T-cell (primary cell): ENCODE data around the gene IL1RN. TPM values are rescaled to one million over a fixed set of nuclear protein-coding genes. Genes with fewer than 3 reads are reported as not detected.
A peak's percentile ranks its signal among the peaks of the same experiment; 100 is the strongest.

Experiments used
- ATAC-seq, 4 experiments: fragments of 200-7000 bp in 3 of 4; fragments of 150-1000 bp in 1 of 4; cut with Tn5 transposase; replicated peaks in 1 of 4; 1 replicate in 3 of 4; 2 replicates in 1 of 4; pipeline ENCODE4 v1.10.0; 2021; ENCODE audit warnings: moderate library complexity in 3 of 4, mild to moderate bottlenecking in 2 of 4, moderate number of reproducible peaks in 1 of 4
- CTCF ChIA-PET, 2 donors: fragments of 300-600 bp; sonication (Branson Sonifier 250); formaldehyde crosslinking; loops; one replicate each; lab custom pipeline; 2022; ENCODE audit warnings: antibody characterized with exemption in 2 of 2; lab: Charles Lee
- POLR2A ChIA-PET, 2 donors: fragments of 300-600 bp; sonication (Branson Sonifier 250); formaldehyde crosslinking; loops; one replicate each; lab custom pipeline; 2022; ENCODE audit warnings: antibody characterized with exemption in 2 of 2; lab: Charles Lee
- DNase-seq, 35 experiments: peaks; one replicate each; pipeline versions ENCODE4 v3.0.0 to v3.0.0-alpha.2; 2013 to 2023
- H3K27ac ChIP-seq: one replicate; pipeline ENCODE4 v1.5.1; 2013; ENCODE audit warnings: low read length
- H3K27me3 ChIP-seq, 2 experiments: replicated peaks in 1 of 2; 1 replicate in 1 of 2; 2 replicates in 1 of 2; pipeline versions ENCODE4 v1.6.1 to v1.7.0; 2013; ENCODE audit warnings: low read length in 1 of 2, mixed read lengths in 1 of 2; ENCODE audit not compliant: control insufficient read depth in 2 of 2, insufficient read depth in 2 of 2; ENCODE audit errors: extremely low read depth in 1 of 2
- H3K36me3 ChIP-seq, 2 donors: 1 replicate in 1 of 2; 2 replicates in 1 of 2; pipeline versions ENCODE4 v1.6.1 to v1.7.0; 2013; ENCODE audit warnings: low read length in 1 of 2; ENCODE audit not compliant: control insufficient read depth in 2 of 2, insufficient read depth in 1 of 2; ENCODE audit errors: extremely low read depth in 1 of 2
- H3K4me1 ChIP-seq, 2 experiments: 1 replicate in 1 of 2; 2 replicates in 1 of 2; pipeline versions ENCODE4 v1.6.1 to v1.7.0; 2013; ENCODE audit warnings: low read length in 2 of 2, mixed read lengths in 1 of 2; ENCODE audit not compliant: insufficient read depth in 2 of 2, control insufficient read depth in 1 of 2; ENCODE audit errors: extremely low read depth in 1 of 2
- H3K4me3 ChIP-seq, 2 donors: 1 replicate in 1 of 2; 2 replicates in 1 of 2; pipeline versions ENCODE4 v1.5.1 to v1.7.0; 2013; ENCODE audit warnings: mild to moderate bottlenecking in 2 of 2, low read length in 1 of 2, moderate library complexity in 1 of 2; ENCODE audit not compliant: control insufficient read depth in 1 of 2; ENCODE audit errors: extremely low read depth in 1 of 2
- H3K9me3 ChIP-seq: 2 replicates; pipeline ENCODE4 v1.7.0; 2013
- H3K27ac Mint-ChIP-seq, 2 donors: one replicate each; pipeline ENCODE4 v1.8.0; 2020 to 2021; ENCODE audit warnings: mild to moderate bottlenecking in 2 of 2, mixed read lengths in 2 of 2
- H3K27me3 Mint-ChIP-seq, 2 donors: one replicate each; pipeline ENCODE4 v1.8.0; 2021 to 2022; ENCODE audit warnings: mixed read lengths in 2 of 2
- H3K36me3 Mint-ChIP-seq: one replicate; pipeline ENCODE4 v1.8.0; 2021; ENCODE audit warnings: mixed read lengths
- H3K4me1 Mint-ChIP-seq, 3 donors: one replicate each; pipeline ENCODE4 v1.8.0; 2020 to 2022; ENCODE audit warnings: mixed read lengths in 3 of 3, mild to moderate bottlenecking in 1 of 3
- H3K4me3 Mint-ChIP-seq, 3 donors: one replicate each; pipeline ENCODE4 v1.8.0; 2020 to 2022; ENCODE audit warnings: mild to moderate bottlenecking in 3 of 3, mixed read lengths in 3 of 3, moderate library complexity in 3 of 3
- H3K9me3 Mint-ChIP-seq, 3 donors: one replicate each; pipeline ENCODE4 v1.8.0; 2020 to 2022; ENCODE audit warnings: mixed read lengths in 3 of 3
- WGBS: methylation state at CpG from one replicate; pipeline ENCODE4 v1.1.5; 2013; ENCODE audit warnings: missing lambda C conversion rate; ENCODE audit not compliant: insufficient coverage; 5-methylcytosine and 5-hydroxymethylcytosine counted together
- total RNA-seq, 35 experiments: library from RNA in 6 of 35; stranded (reverse) in 6 of 35; fragments of 120-200 nt in 1 of 35; gene quantifications; one replicate each; pipeline versions ENCODE4 v1.2.1 to v1.2.4 and lab custom pipeline; 2013 to 2026

IL1RN gene
- not detected for total RNA-seq
- 0.18 TPM for total RNA-seq (2013)
- 0 to 60.9 (median 0.35) reads per million in 29 experiments for total RNA-seq (lab: John Stamatoyannopoulos, UW)

- no peaks in the 10 kb centered on the region for H3K36me3 ChIP-seq
- ChIA-PET CTCF (no interaction called here), POLR2A (no interaction called here)
- no peak within 1 kb of the TSS for H3K27ac ChIP-seq
- H3K27ac Mint-ChIP-seq = no peak within 1 kb of the TSS
- no peak for ATAC-seq
- H3K27me3 Mint-ChIP-seq = peaks cover 2 to 9% of the 10 kb centered on the region in 2 donors
- peaks cover 0 to 4% of the 10 kb centered on the region in 2 experiments for H3K27me3 ChIP-seq
- peaks cover 8 to 10% (median 9%) of the 10 kb centered on the region in 3 donors for H3K4me1 Mint-ChIP-seq
- H3K9me3 ChIP-seq = no peaks in the 10 kb centered on the region
- H3K4me1 ChIP-seq = peaks cover 2 to 4% of the 10 kb centered on the region in 2 experiments
- WGBS = 81% methylated on average over 5 of the region's 16 CpGs
- H3K4me3 ChIP-seq = no peak within 1 kb of the TSS
- H3K4me3 Mint-ChIP-seq = no peak within 1 kb of the TSS
- H3K9me3 Mint-ChIP-seq = no peaks in the 10 kb centered on the region
- H3K36me3 Mint-ChIP-seq = no peaks in the 10 kb centered on the region
- peak in 2 of 35 experiments; percentile 12 to 24 for DNase-seq
These were observed at the start of gene IL1RN for GRCh38 chr2:113126845-113127645. TSS of gene IL1RN (plus strand) at chr2:113127598. CDS start at chr2:113127625, 27 bp downstream.

- peaks cover 0 to 2% of the 10 kb centered on the region in 2 donors for H3K27me3 Mint-ChIP-seq
- 27% methylated on average over 1 of the region's 1 CpG for WGBS
- no peak for DNase-seq
- no peak overlapping the region for H3K4me3 ChIP-seq
- no peak overlapping the region for H3K27ac Mint-ChIP-seq
- no peak for ATAC-seq
- no peak overlapping the region for H3K27ac ChIP-seq
- H3K9me3 ChIP-seq = no peaks in the 10 kb centered on the region
- peaks cover 0 to 6% of the 10 kb centered on the region in 2 experiments for H3K27me3 ChIP-seq
- ChIA-PET POLR2A (no interaction called here), CTCF (no interaction called here)
- H3K9me3 Mint-ChIP-seq = no peaks in the 10 kb centered on the region
- peaks cover 9 to 16% (median 11%) of the 10 kb centered on the region in 3 donors for H3K4me1 Mint-ChIP-seq
- H3K36me3 ChIP-seq = no peaks in the 10 kb centered on the region
- no peaks in the 10 kb centered on the region for H3K36me3 Mint-ChIP-seq
- H3K4me1 ChIP-seq = peaks cover 10 to 18% of the 10 kb centered on the region in 2 experiments
- H3K4me3 Mint-ChIP-seq = no peak overlapping the region
These were observed 49.5 kb upstream of the IL1RN start for GRCh38 chr2:113077921-113078320.

GRCh38 chr2:113078350-113078839, 49.0 kb upstream of the IL1RN start:
- peaks cover 3 to 5% of the 10 kb centered on the region in 2 donors for H3K27me3 Mint-ChIP-seq
- H3K4me3 ChIP-seq = no peak overlapping the region
- H3K36me3 Mint-ChIP-seq = no peaks in the 10 kb centered on the region
- no peak overlapping the region for H3K4me3 Mint-ChIP-seq
- no peaks in the 10 kb centered on the region for H3K36me3 ChIP-seq
- H3K27ac Mint-ChIP-seq = no peak overlapping the region
- ATAC-seq = no peak
- peaks cover 0 to 6% of the 10 kb centered on the region in 2 experiments for H3K27me3 ChIP-seq
- no peak overlapping the region for H3K27ac ChIP-seq
- peaks cover 10 to 18% of the 10 kb centered on the region in 2 experiments for H3K4me1 ChIP-seq
- WGBS = 86% methylated on average over 4 of the region's 6 CpGs
- no peaks in the 10 kb centered on the region for H3K9me3 ChIP-seq
- CTCF ChIA-PET = no interaction called here
- no peak for DNase-seq
- H3K9me3 Mint-ChIP-seq = no peaks in the 10 kb centered on the region
- H3K4me1 Mint-ChIP-seq = peaks cover 9 to 16% (median 11%) of the 10 kb centered on the region in 3 donors
- POLR2A ChIA-PET = no interaction called here

- CTCF ChIA-PET = interaction anchor here in 1 of 2 donors (0.9 kb wide), 1 partner anchor 65 kb away, joined by 3 read pairs; no protein-coding TSS in a partner anchor
- peaks cover 9 to 14% (median 11%) of the 10 kb centered on the region in 3 donors for H3K4me1 Mint-ChIP-seq
- WGBS = 93% methylated on average over 2 of the region's 4 CpGs
These were observed 48.3 kb upstream of the IL1RN start for GRCh38 chr2:113079131-113079530.

GRCh38 chr2:113080134-113080533, 47.3 kb upstream of the IL1RN start:
- ChIA-PET POLR2A (no interaction called here), CTCF (interaction anchor here (0.6 to 1.3 kb wide), 12 partner anchors 9 to 289 kb away, joined by 3 to 7 read pairs (median 4); partner anchors contain the start of gene IL36B (in 1 of the 2))
- no peak overlapping the region for H3K27ac ChIP-seq
- no peaks in the 10 kb centered on the region for H3K9me3 Mint-ChIP-seq
- H3K4me1 ChIP-seq = peaks cover 0 to 5% of the 10 kb centered on the region in 2 experiments
- H3K27me3 ChIP-seq = peaks cover 0 to 3% of the 10 kb centered on the region in 2 experiments
- 24% methylated on average over 3 of the region's 9 CpGs for WGBS
- ATAC-seq (peak; percentile 60 to 73 (median 68)), DNase-seq (peak in 27 of 35 experiments; percentile 5 to 56 (median 29))
- H3K27ac Mint-ChIP-seq = no peak overlapping the region
- no peaks in the 10 kb centered on the region for H3K9me3 ChIP-seq
- no peaks in the 10 kb centered on the region for H3K36me3 Mint-ChIP-seq
- peaks cover 3 to 5% (median 4%) of the 10 kb centered on the region in 3 donors for H3K4me1 Mint-ChIP-seq
- H3K4me3 Mint-ChIP-seq = no peak overlapping the region
- H3K4me3 ChIP-seq = no peak overlapping the region
- H3K36me3 ChIP-seq = no peaks in the 10 kb centered on the region
- peaks cover 3 to 5% of the 10 kb centered on the region in 2 donors for H3K27me3 Mint-ChIP-seq

More at GRCh38 chr2:113079131-113079530, 48.3 kb upstream of the IL1RN start:
- ATAC-seq (no peak), DNase-seq (no peak)
- H3K4me1 ChIP-seq = peaks cover 8 to 15% of the 10 kb centered on the region in 2 experiments
- H3K36me3 ChIP-seq = no peaks in the 10 kb centered on the region
- H3K9me3 ChIP-seq = no peaks in the 10 kb centered on the region
- H3K27ac ChIP-seq = no peak overlapping the region
- Mint-ChIP-seq H3K4me3 (no peak overlapping the region), H3K27me3 (peaks cover 3 to 5% of the 10 kb centered on the region in 2 donors), H3K9me3 (no peaks in the 10 kb centered on the region), H3K36me3 (no peaks in the 10 kb centered on the region), H3K27ac (no peak overlapping the region)
- POLR2A ChIA-PET = no interaction called here
- peaks cover 0 to 6% of the 10 kb centered on the region in 2 experiments for H3K27me3 ChIP-seq
- no peak overlapping the region for H3K4me3 ChIP-seq

GRCh38 chr2:113081488-113082210, 45.7 kb upstream of the IL1RN start:
- Mint-ChIP-seq H3K36me3 (no peaks in the 10 kb centered on the region), H3K4me1 (peaks cover 0 to 2% (median 0%) of the 10 kb centered on the region in 3 donors), H3K27me3 (peaks cover 3 to 5% of the 10 kb centered on the region in 2 donors), H3K4me3 (no peak overlapping the region), H3K9me3 (no peaks in the 10 kb centered on the region), H3K27ac (no peak overlapping the region)
- no peaks in the 10 kb centered on the region for H3K36me3 ChIP-seq
- no CpG with 5 or more reads among the region's 2 CpGs for WGBS
- DNase-seq (no peak), ATAC-seq (no peak)
- peaks cover 0 to 4% of the 10 kb centered on the region in 2 experiments for H3K4me1 ChIP-seq
- POLR2A ChIA-PET = no interaction called here
- peaks cover 0 to 3% of the 10 kb centered on the region in 2 experiments for H3K27me3 ChIP-seq
- H3K9me3 ChIP-seq = no peaks in the 10 kb centered on the region
- CTCF ChIA-PET = interaction anchor here (0.6 to 1.3 kb wide), 2 partner anchors 12 to 1259 kb away, joined by 3 to 4 read pairs; no protein-coding TSS in a partner anchor
- no peak overlapping the region for H3K27ac ChIP-seq
- H3K4me3 ChIP-seq = no peak overlapping the region
